K562 (cell line): ENCODE measurements around the gene SRRT. TPM values are rescaled to one million over a fixed set of nuclear protein-coding genes. Genes with fewer than 3 reads are reported as not detected.

Experiments
- DIDO1 ChIP-seq: fragments of 450-650 bp; IDR thresholded peaks from 2 replicates; pipeline ENCODE4 v1.6.1; 2016; ENCODE audit warnings: low read depth, missing biosample characterization, missing genetic modification characterization
- ESRRB ChIP-seq: fragments of 250-450 bp; sonication (Bioruptor Pico); IDR thresholded peaks from 2 replicates; pipeline ENCODE4 v1.5.0; 2020; ENCODE audit warnings: mild to moderate bottlenecking, moderate library complexity, borderline replicate concordance
- KDM1A ChIP-seq, 2 experiments: fragments of 450-650 bp; IDR thresholded peaks; 2 replicates each; pipeline ENCODE4 v1.6.1; 2016; ENCODE audit warnings: mild to moderate bottlenecking in 2 of 2
- MCM5 ChIP-seq: fragments of 450-650 bp; IDR thresholded peaks from 2 replicates; pipeline ENCODE4 v1.6.1; 2016; ENCODE audit warnings: low read depth
- MIER1 ChIP-seq: fragments of 450-650 bp; IDR thresholded peaks from 2 replicates; pipeline ENCODE4 v1.6.1; 2016; ENCODE audit warnings: antibody characterized with exemption, mild to moderate bottlenecking, low read depth
- NR3C1 ChIP-seq: sonication (generic); formaldehyde crosslinking; IDR thresholded peaks from 2 replicates; pipeline ENCODE4 v1.8.1; 2022; ENCODE audit warnings: missing genetic modification reagents
- PCBP1 ChIP-seq: fragments of 200-400 bp; formaldehyde crosslinking; IDR thresholded peaks from 2 replicates; pipeline ENCODE4 v1.6.1; 2018; ENCODE audit warnings: mild to moderate bottlenecking, low read depth, low read length; ENCODE audit not compliant: poor library complexity, severe bottlenecking
- POLR2H ChIP-seq: IDR thresholded peaks from 2 replicates; pipeline ENCODE4 v1.6.1; 2016; ENCODE audit warnings: missing genetic modification characterization, low read depth, mild to moderate bottlenecking, control low read depth, missing compliant biosample characterization, moderate library complexity
- RCOR1 ChIP-seq, 2 experiments: IDR thresholded peaks; 2 replicates each; pipeline ENCODE4 v1.6.1; 2012; ENCODE audit warnings: low read depth in 2 of 2, low read length in 2 of 2, borderline replicate concordance in 1 of 2, improper control_type of control experiment in 1 of 2
- SAP30 ChIP-seq: fragments of 200-600 bp; sonication (generic); IDR thresholded peaks from 2 replicates; pipeline ENCODE4 v1.6.1; 2012; ENCODE audit warnings: borderline replicate concordance, low read depth, mild to moderate bottlenecking, moderate library complexity, low read length, control low read depth, inconsistent platforms; ENCODE audit not compliant: insufficient read depth, poor library complexity, severe bottlenecking
- ZKSCAN8 ChIP-seq: fragments of 200-800 bp; sonication (Bioruptor generic); IDR thresholded peaks from 2 replicates; pipeline ENCODE4 v1.6.1; 2016; ENCODE audit warnings: missing genetic modification characterization, missing compliant biosample characterization
- ZNF184 ChIP-seq: sonication (generic); formaldehyde crosslinking; IDR thresholded peaks from 2 replicates; pipeline ENCODE4 v1.5.0; 2020; ENCODE audit warnings: missing genetic modification reagents
- ZNF232 ChIP-seq: sonication (generic); formaldehyde crosslinking; IDR thresholded peaks from 2 replicates; pipeline ENCODE4 v1.8.0; 2022; ENCODE audit warnings: mild to moderate bottlenecking, missing genetic modification reagents
- polyA plus RNA-seq, 8 experiments: library from polyadenylated mRNA; depleted of rRNA in 4 of 8; stranded (reverse) in 5 of 8; unstranded in 3 of 8; fragments of >200 nt; fragmentation: Nextera tagmentation in 2 of 8; fragmentation: Illumina TruSeq in 1 of 8; extraction: Ambion mirVana in 2 of 8; extraction: Trizol in 1 of 8; gene quantifications; 2 replicates each; pipeline versions ENCODE4 v1.2.1 to v1.2.3, GENCODE V29; 2011 to 2014; ENCODE audit warnings: inconsistent platforms in 1 of 8, missing spikeins in 1 of 8
- total RNA-seq, 7 experiments: library from RNA; depleted of rRNA in 6 of 7; stranded (reverse); fragments of >200 nt in 6 of 7; fragmentation: Illumina TruSeq in 2 of 7; extraction: Trizol in 2 of 7; gene quantifications; 2 replicates each; pipeline versions ENCODE4 v1.2.1 to v1.2.3, GENCODE V29; 2011 to 2021; ENCODE audit warnings: low replicate concordance in 1 of 7
- TF ChIP-seq, protein P1 (sequence below): fragments of 450-650 bp; IDR thresholded peaks from 2 replicates; pipeline ENCODE4 v1.6.1; 2016; ENCODE audit warnings: missing biosample characterization, missing genetic modification characterization
- TF ChIP-seq, protein P2 (sequence below): fragments of 450-650 bp; formaldehyde crosslinking; IDR thresholded peaks from 2 replicates; pipeline ENCODE4 v1.4.0; 2020; ENCODE audit warnings: mild to moderate bottlenecking, moderate library complexity
- TF ChIP-seq, protein P3 (sequence below): sonication (generic); formaldehyde crosslinking; IDR thresholded peaks from 2 replicates; pipeline ENCODE4 v1.8.1; 2023; ENCODE audit warnings: missing genetic modification reagents, mild to moderate bottlenecking, borderline replicate concordance
- TF ChIP-seq, protein P4 (sequence below): fragments of 250-450 bp; sonication (Bioruptor Pico); IDR thresholded peaks from 2 replicates; pipeline ENCODE4 v1.5.0; 2022; ENCODE audit warnings: mild to moderate bottlenecking

The SRRT gene
- total and polyA plus RNA-seq, 9 of the 15 experiments (the other 6 are each of a cell fraction or from before 2014, with no cell fraction given), result 10.3 to 263 (median 84.4) TPM

DNA sequence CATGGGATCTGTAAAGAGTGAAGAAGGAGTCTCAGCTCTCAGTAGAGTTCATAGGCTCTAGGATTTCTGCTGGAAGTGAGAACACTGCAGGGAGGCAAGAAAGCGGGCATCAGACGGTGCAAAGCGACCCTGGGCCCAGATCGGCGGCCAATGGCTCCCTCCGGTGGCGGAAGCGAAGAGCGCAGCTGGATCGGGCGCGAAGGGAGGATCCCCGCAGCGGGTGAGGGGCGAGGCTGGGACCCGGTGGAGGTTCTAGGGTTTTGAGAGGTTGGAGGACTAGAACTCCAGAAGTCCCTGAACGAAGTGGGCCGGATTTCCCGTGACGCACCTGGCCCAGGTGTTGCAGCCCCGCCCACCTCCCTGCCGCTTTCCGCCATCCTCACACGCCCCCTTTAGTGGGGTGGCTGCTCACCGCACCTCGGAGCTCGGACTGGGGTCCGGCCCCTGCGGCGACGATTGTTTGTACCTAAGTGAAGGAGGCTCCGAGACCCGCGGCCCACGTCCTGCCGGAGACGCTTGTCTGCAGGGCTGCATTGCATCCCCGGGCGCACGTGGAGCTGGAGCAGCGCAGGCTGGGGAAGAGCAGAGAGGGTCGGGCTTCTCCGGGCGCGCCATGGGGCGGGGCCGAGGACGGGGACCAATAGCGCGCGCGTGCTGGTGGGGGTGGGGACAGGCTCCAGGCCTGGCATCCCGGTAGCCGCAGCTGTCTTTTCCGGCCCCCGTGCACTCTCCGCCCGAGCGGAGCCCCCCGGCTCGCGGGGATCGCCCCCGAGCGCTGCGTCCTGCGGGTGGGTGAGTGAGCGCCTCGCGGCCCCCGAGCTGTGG lies 22.6 kb upstream of the SRRT start, which contains the start of gene SLC12A9 (continued):
- TF ChIP-seq, protein P1, sequence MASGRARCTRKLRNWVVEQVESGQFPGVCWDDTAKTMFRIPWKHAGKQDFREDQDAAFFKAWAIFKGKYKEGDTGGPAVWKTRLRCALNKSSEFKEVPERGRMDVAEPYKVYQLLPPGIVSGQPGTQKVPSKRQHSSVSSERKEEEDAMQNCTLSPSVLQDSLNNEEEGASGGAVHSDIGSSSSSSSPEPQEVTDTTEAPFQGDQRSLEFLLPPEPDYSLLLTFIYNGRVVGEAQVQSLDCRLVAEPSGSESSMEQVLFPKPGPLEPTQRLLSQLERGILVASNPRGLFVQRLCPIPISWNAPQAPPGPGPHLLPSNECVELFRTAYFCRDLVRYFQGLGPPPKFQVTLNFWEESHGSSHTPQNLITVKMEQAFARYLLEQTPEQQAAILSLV (tag), result no peak
- TF ChIP-seq PCBP1 (peak; percentile 82), DIDO1 (no peak), ESRRB (CRISPR knock-in tag) (no peak), SAP30 (peak; percentile 99), MCM5 (no peak), NR3C1 (no peak), POLR2H (tag) (no peak), MIER1 (no peak), ZNF232 (no peak), ZKSCAN8 (CRISPR knock-in tag) (no peak), ZNF184 (no peak), RCOR1 (IDR thresholded peaks at IDR 0.05; ENCODE audit: borderline replicate concordance in 1 of 2, low read depth in 2 of 2, low read length in 2 of 2) (peak in 1 of 2 experiments; percentile 52; a peak in 2 of 4 replicates), KDM1A (IDR thresholded peaks at IDR 0.05) (no peak)
- TF ChIP-seq, protein P2, sequence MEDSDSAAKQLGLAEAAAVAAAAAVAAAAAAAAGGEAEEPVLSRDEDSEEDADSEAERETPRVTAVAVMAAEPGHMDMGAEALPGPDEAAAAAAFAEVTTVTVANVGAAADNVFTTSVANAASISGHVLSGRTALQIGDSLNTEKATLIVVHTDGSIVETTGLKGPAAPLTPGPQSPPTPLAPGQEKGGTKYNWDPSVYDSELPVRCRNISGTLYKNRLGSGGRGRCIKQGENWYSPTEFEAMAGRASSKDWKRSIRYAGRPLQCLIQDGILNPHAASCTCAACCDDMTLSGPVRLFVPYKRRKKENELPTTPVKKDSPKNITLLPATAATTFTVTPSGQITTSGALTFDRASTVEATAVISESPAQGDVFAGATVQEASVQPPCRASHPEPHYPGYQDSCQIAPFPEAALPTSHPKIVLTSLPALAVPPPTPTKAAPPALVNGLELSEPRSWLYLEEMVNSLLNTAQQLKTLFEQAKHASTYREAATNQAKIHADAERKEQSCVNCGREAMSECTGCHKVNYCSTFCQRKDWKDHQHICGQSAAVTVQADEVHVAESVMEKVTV (CRISPR knock-in tag), result peak; percentile 95
- TF ChIP-seq, protein P3, sequence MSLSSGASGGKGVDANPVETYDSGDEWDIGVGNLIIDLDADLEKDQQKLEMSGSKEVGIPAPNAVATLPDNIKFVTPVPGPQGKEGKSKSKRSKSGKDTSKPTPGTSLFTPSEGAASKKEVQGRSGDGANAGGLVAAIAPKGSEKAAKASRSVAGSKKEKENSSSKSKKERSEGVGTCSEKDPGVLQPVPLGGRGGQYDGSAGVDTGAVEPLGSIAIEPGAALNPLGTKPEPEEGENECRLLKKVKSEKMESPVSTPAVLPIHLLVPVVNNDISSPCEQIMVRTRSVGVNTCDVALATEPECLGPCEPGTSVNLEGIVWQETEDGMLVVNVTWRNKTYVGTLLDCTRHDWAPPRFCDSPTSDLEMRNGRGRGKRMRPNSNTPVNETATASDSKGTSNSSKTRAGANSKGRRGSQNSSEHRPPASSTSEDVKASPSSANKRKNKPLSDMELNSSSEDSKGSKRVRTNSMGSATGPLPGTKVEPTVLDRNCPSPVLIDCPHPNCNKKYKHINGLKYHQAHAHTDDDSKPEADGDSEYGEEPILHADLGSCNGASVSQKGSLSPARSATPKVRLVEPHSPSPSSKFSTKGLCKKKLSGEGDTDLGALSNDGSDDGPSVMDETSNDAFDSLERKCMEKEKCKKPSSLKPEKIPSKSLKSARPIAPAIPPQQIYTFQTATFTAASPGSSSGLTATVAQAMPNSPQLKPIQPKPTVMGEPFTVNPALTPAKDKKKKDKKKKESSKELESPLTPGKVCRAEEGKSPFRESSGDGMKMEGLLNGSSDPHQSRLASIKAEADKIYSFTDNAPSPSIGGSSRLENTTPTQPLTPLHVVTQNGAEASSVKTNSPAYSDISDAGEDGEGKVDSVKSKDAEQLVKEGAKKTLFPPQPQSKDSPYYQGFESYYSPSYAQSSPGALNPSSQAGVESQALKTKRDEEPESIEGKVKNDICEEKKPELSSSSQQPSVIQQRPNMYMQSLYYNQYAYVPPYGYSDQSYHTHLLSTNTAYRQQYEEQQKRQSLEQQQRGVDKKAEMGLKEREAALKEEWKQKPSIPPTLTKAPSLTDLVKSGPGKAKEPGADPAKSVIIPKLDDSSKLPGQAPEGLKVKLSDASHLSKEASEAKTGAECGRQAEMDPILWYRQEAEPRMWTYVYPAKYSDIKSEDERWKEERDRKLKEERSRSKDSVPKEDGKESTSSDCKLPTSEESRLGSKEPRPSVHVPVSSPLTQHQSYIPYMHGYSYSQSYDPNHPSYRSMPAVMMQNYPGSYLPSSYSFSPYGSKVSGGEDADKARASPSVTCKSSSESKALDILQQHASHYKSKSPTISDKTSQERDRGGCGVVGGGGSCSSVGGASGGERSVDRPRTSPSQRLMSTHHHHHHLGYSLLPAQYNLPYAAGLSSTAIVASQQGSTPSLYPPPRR, result peak; percentile 80
- TF ChIP-seq, protein P4, sequence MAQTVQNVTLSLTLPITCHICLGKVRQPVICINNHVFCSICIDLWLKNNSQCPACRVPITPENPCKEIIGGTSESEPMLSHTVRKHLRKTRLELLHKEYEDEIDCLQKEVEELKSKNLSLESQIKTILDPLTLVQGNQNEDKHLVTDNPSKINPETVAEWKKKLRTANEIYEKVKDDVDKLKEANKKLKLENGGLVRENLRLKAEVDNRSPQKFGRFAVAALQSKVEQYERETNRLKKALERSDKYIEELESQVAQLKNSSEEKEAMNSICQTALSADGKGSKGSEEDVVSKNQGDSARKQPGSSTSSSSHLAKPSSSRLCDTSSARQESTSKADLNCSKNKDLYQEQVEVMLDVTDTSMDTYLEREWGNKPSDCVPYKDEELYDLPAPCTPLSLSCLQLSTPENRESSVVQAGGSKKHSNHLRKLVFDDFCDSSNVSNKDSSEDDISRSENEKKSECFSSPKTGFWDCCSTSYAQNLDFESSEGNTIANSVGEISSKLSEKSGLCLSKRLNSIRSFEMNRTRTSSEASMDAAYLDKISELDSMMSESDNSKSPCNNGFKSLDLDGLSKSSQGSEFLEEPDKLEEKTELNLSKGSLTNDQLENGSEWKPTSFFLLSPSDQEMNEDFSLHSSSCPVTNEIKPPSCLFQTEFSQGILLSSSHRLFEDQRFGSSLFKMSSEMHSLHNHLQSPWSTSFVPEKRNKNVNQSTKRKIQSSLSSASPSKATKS (CRISPR knock-in tag), result no peak
